K562 (cell line): ENCODE measurements around the gene PEX11B. TPM values are rescaled to one million over a fixed set of nuclear protein-coding genes. Genes with fewer than 3 reads are reported as not detected.
A peak's percentile ranks its signal among the peaks of the same experiment; 100 is the strongest.

ENCODE experiments used
- GATAD2A ChIP-seq: fragments of 450-650 bp; IDR thresholded peaks from 2 replicates; pipeline ENCODE4 v1.6.1; 2017
- HNRNPUL1 ChIP-seq: fragments of 200-400 bp; formaldehyde crosslinking; IDR thresholded peaks from 2 replicates; pipeline ENCODE4 v1.6.1; 2017; ENCODE audit warnings: low read length
- NCOA1 ChIP-seq: fragments of 450-650 bp; IDR thresholded peaks from 2 replicates; pipeline ENCODE4 v1.6.1; 2016; ENCODE audit warnings: low read depth
- NFYB ChIP-seq: IDR thresholded peaks from 2 replicates; pipeline ENCODE4 v1.6.1; 2011; ENCODE audit warnings: mild to moderate bottlenecking, moderate library complexity; ENCODE audit not compliant: insufficient read length; ENCODE audit errors: extremely low read depth
- RAD51 ChIP-seq: fragments of 450-650 bp; IDR thresholded peaks from 2 replicates; pipeline ENCODE4 v1.7.1; 2016; ENCODE audit warnings: low read depth, mild to moderate bottlenecking, borderline replicate concordance
- RBM22 ChIP-seq: fragments of 200-400 bp; formaldehyde crosslinking; IDR thresholded peaks from 2 replicates; pipeline ENCODE4 v1.6.1; 2018; ENCODE audit warnings: low read length, low read depth; ENCODE audit not compliant: poor library complexity, severe bottlenecking
- STAT5B ChIP-seq: fragments of 250-450 bp; sonication (Bioruptor Pico); IDR thresholded peaks from 2 replicates; pipeline ENCODE4 v1.8.0; 2021; ENCODE audit warnings: mild to moderate bottlenecking, inconsistent platforms
- SUPT5H ChIP-seq: fragments of 450-650 bp; IDR thresholded peaks from 2 replicates; pipeline ENCODE4 v1.6.1; 2016
- TCF3 ChIP-seq: sonication (generic); formaldehyde crosslinking; IDR thresholded peaks from 2 replicates; pipeline ENCODE4 v1.4.0; 2020; ENCODE audit warnings: mild to moderate bottlenecking, missing genetic modification reagents
- TEAD4 ChIP-seq, 2 experiments: sonication (generic) in 1 of 2; formaldehyde crosslinking in 1 of 2; IDR thresholded peaks; 2 replicates each; pipeline versions ENCODE4 v1.6.1 to v1.8.0; 2012 to 2022; ENCODE audit warnings: borderline replicate concordance in 1 of 2, inconsistent platforms in 1 of 2, low read length in 1 of 2, mild to moderate bottlenecking in 1 of 2, missing genetic modification reagents in 1 of 2
- U2AF1 ChIP-seq: fragments of 200-400 bp; formaldehyde crosslinking; optimal IDR thresholded peaks from 2 replicates; pipeline ENCODE3; 2017; ENCODE audit warnings: mild to moderate bottlenecking, low read depth, low read length, moderate library complexity
- ZEB2 ChIP-seq: fragments of 450-650 bp; IDR thresholded peaks from 2 replicates; pipeline ENCODE4 v1.6.1; 2016
- ZNF311 ChIP-seq: fragments of 250-450 bp; sonication (Bioruptor Pico); IDR thresholded peaks from 2 replicates; pipeline ENCODE4 v1.4.0; 2020; ENCODE audit warnings: mild to moderate bottlenecking, moderate library complexity
- ZNF445 ChIP-seq: fragments of 250-450 bp; sonication (Bioruptor Pico); IDR thresholded peaks from 2 replicates; pipeline ENCODE4 v1.4.0; 2020; ENCODE audit warnings: low read depth, mild to moderate bottlenecking, moderate library complexity
- polyA plus RNA-seq, 8 experiments: library from polyadenylated mRNA; depleted of rRNA in 4 of 8; stranded (reverse) in 5 of 8; unstranded in 3 of 8; fragments of >200 nt; fragmentation: Nextera tagmentation in 2 of 8; fragmentation: Illumina TruSeq in 1 of 8; extraction: Ambion mirVana in 2 of 8; extraction: Trizol in 1 of 8; gene quantifications; 2 replicates each; pipeline versions ENCODE4 v1.2.1 to v1.2.3, GENCODE V29; 2011 to 2014; ENCODE audit warnings: inconsistent platforms in 1 of 8, missing spikeins in 1 of 8
- total RNA-seq, 7 experiments: library from RNA; depleted of rRNA in 6 of 7; stranded (reverse); fragments of >200 nt in 6 of 7; fragmentation: Illumina TruSeq in 2 of 7; extraction: Trizol in 2 of 7; gene quantifications; 2 replicates each; pipeline versions ENCODE4 v1.2.1 to v1.2.3, GENCODE V29; 2011 to 2021; ENCODE audit warnings: low replicate concordance in 1 of 7
- TF ChIP-seq, protein P1 (sequence below): IDR thresholded peaks from 3 replicates; pipeline ENCODE4 v1.6.1; 2011; ENCODE audit warnings: borderline replicate concordance, mild to moderate bottlenecking, moderate library complexity; ENCODE audit not compliant: insufficient read length; ENCODE audit errors: extremely low read depth
- TF ChIP-seq, protein P2 (sequence below), 2 experiments: fragments of 200-800 bp in 1 of 2; sonication (Bioruptor generic) in 1 of 2; sonication (generic) in 1 of 2; formaldehyde crosslinking in 1 of 2; IDR thresholded peaks in 1 of 2; conservative IDR thresholded peaks in 1 of 2; 2 replicates each; pipeline versions ENCODE4 v1.5.0 to v1.6.1; 2016 to 2020; ENCODE audit warnings: missing compliant biosample characterization in 1 of 2, missing genetic modification characterization in 1 of 2, missing genetic modification reagents in 1 of 2
- TF ChIP-seq, protein P3 (sequence below): fragments of 450-650 bp; IDR thresholded peaks from 2 replicates; pipeline ENCODE4 v1.6.1; 2016; ENCODE audit warnings: antibody characterized with exemption
- TF ChIP-seq, protein P4 (sequence below): fragments of 250-450 bp; sonication (Bioruptor Pico); IDR thresholded peaks from 2 replicates; pipeline ENCODE4 v1.8.0; 2022; ENCODE audit warnings: moderate library complexity, mild to moderate bottlenecking, inconsistent platforms

Gene PEX11B
- total and polyA plus RNA-seq, 9 of the 15 experiments (the other 6 are each of a cell fraction or from before 2014, with no cell fraction given): 13.2 to 60.0 (median 21.7) TPM

DNA sequence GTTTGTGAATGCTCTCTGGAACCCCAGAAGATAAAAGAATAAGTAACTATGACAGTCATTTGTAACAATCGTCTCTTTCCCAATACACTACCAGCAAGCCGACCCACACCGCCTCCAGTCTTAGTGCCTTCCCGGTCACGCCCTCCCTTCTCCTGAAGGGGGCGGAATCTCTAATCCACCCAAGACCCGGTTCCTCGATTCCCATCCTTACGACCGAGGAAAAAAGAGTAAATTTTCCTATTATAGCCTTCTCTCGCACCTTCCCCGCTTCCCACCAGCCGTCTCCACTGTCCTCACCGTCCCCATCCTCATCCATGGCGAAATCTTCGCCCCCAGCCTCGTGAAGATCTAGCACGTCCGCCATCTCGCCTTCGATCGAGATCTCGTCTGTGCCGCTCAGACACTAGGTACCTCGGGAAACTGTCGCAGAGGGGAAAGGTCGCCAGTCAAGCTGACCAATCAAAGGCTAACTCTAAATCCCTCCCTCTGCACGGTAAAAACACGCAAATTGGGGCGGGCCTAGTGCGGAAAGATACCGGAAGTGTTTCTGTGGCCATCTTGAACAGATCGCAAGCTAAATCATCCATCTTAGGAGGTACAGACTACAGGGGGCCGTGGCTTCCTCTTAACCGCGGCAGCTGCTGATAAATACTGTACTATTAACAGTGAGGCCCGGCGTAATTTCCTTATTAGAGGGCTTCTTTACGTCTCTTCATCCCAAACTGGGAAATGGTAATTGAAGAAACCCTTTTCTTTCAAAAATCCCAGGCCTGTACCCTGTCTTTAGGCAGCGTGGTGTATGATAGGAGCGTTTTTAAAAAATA is 8.8 kb upstream of the PEX11B start, which contains the start of gene RBM8A (continued):
- TF ChIP-seq ZEB2: 0 out of 2 replicates have a peak, but pooled peaks have one; percentile 15
- TF ChIP-seq RAD51: 0 out of 2 replicates have a peak, but pooled peaks have one; percentile 31
- TF ChIP-seq NCOA1: peak; percentile 69; the same call in 1 of the 2 replicates
- TF ChIP-seq, protein P1, sequence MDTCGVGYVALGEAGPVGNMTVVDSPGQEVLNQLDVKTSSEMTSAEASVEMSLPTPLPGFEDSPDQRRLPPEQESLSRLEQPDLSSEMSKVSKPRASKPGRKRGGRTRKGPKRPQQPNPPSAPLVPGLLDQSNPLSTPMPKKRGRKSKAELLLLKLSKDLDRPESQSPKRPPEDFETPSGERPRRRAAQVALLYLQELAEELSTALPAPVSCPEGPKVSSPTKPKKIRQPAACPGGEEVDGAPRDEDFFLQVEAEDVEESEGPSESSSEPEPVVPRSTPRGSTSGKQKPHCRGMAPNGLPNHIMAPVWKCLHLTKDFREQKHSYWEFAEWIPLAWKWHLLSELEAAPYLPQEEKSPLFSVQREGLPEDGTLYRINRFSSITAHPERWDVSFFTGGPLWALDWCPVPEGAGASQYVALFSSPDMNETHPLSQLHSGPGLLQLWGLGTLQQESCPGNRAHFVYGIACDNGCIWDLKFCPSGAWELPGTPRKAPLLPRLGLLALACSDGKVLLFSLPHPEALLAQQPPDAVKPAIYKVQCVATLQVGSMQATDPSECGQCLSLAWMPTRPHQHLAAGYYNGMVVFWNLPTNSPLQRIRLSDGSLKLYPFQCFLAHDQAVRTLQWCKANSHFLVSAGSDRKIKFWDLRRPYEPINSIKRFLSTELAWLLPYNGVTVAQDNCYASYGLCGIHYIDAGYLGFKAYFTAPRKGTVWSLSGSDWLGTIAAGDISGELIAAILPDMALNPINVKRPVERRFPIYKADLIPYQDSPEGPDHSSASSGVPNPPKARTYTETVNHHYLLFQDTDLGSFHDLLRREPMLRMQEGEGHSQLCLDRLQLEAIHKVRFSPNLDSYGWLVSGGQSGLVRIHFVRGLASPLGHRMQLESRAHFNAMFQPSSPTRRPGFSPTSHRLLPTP: no peak
- no peak for TF ChIP-seq STAT5B (CRISPR knock-in tag)
- no peak for TF ChIP-seq RBM22
- no peak for TF ChIP-seq U2AF1
- TF ChIP-seq HNRNPUL1: no peak
- TF ChIP-seq GATAD2A: 0 out of 2 replicates have a peak, but pooled peaks have one; percentile 12
- no peak for TF ChIP-seq ZNF445 (CRISPR knock-in tag)
- peak; percentile 22; the same call in 1 of the 2 replicates for TF ChIP-seq TCF3
- peak; percentile 90 for TF ChIP-seq TEAD4 (IDR thresholded peaks at IDR 0.05; ENCODE audit: low read length)
- no peak for TF ChIP-seq TEAD4 (CRISPR knock-in tag; IDR thresholded peaks at IDR 0.05; ENCODE audit: borderline replicate concordance)
- TF ChIP-seq, protein P2, sequence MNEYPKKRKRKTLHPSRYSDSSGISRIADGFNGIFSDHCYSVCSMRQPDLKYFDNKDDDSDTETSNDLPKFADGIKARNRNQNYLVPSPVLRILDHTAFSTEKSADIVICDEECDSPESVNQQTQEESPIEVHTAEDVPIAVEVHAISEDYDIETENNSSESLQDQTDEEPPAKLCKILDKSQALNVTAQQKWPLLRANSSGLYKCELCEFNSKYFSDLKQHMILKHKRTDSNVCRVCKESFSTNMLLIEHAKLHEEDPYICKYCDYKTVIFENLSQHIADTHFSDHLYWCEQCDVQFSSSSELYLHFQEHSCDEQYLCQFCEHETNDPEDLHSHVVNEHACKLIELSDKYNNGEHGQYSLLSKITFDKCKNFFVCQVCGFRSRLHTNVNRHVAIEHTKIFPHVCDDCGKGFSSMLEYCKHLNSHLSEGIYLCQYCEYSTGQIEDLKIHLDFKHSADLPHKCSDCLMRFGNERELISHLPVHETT (CRISPR knock-in tag; conservative IDR thresholded peaks at IDR 0.05 in 1 of 2, IDR thresholded peaks at IDR 0.05 in 1 of 2): peak in 1 of 2 experiments; percentile 63; a peak in 2 of 4 replicates
- TF ChIP-seq, protein P3, sequence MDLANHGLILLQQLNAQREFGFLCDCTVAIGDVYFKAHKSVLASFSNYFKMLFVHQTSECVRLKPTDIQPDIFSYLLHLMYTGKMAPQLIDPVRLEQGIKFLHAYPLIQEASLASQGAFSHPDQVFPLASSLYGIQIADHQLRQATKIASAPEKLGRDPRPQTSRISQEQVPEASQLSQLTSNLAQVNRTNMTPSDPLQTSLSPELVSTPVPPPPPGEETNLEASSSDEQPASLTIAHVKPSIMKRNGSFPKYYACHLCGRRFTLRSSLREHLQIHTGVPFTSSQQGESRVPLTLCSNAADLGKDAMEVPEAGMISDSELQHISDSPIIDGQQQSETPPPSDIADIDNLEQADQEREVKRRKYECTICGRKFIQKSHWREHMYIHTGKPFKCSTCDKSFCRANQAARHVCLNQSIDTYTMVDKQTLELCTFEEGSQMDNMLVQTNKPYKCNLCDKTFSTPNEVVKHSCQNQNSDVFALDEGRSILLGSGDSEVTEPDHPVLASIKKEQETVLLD: peak; percentile 66; the same call in 1 of the 2 replicates
- peak; percentile 49 for TF ChIP-seq NFYB
- TF ChIP-seq SUPT5H: peak; percentile 100
- TF ChIP-seq, protein P4, sequence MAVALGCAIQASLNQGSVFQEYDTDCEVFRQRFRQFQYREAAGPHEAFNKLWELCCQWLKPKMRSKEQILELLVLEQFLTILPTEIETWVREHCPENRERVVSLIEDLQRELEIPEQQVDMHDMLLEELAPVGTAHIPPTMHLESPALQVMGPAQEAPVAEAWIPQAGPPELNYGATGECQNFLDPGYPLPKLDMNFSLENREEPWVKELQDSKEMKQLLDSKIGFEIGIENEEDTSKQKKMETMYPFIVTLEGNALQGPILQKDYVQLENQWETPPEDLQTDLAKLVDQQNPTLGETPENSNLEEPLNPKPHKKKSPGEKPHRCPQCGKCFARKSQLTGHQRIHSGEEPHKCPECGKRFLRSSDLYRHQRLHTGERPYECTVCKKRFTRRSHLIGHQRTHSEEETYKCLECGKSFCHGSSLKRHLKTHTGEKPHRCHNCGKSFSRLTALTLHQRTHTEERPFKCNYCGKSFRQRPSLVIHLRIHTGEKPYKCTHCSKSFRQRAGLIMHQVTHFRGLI (CRISPR knock-in tag): no peak
- TF ChIP-seq ZNF311 (CRISPR knock-in tag): no peak
